PC-9 (cell line): Measurements from ENCODE around the gene ENPP7.

Experiments
- CTCF ChIP-seq: fragments of 200-600 bp; sonication (generic); conservative IDR thresholded peaks from 2 replicates; pipeline ENCODE4 v1.6.1; 2017; ENCODE audit warnings: mixed run types, antibody characterized with exemption, mild to moderate bottlenecking, moderate library complexity
- EZH2 ChIP-seq: fragments of 200-600 bp; sonication (generic); IDR thresholded peaks from 2 replicates; pipeline ENCODE4 v1.8.0; 2017; ENCODE audit warnings: antibody characterized with exemption, low read depth

GRCh38 chr17:79788989-79789942 lies 58.5 kb downstream of the ENPP7 start:
- TF ChIP-seq CTCF (no peak), EZH2 (no peak)
